Measurements from ENCODE around the gene LCA5.
"Not testable (repeated sequence)": the region's sequence is repeated elsewhere in the genome, so short reads cannot be mapped to it uniquely, and the experiment has no call there.

Gene LCA5

GRCh38 chr6:79463621-79464050 is 73.6 kb downstream of the LCA5 start:
- DNase-seq, result no peak

GRCh38 chr6:79461205-79461604 is 76.0 kb downstream of the LCA5 start:
- DNase-seq, result no peak

GRCh38 chr6:79455446-79455845 is 81.8 kb downstream of the LCA5 start:
- no peak for DNase-seq

DNA sequence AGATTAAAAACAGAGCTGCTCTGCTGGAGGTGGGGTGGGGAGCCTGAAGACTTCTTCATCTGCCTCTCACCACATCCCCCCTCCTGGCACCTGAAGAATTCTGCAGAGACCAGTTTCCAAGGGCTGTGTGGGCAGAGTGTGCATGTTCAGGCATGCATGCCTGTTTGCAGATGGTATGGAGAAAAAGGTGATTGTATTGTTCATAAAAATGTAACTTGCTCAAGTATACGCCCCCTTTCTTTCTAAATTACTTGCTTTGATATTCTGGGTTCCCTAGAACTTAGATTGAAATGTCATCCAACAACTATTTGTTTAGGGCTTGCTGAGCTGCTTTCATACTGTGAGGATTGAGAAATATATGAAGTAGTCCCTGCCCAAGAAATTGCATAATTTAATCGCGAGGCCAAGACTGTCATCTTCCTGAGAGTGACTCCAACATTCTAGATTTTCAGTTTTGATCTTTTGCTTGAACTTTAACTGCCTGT is 83.6 kb downstream of the LCA5 start:
- no peak for DNase-seq

DNA sequence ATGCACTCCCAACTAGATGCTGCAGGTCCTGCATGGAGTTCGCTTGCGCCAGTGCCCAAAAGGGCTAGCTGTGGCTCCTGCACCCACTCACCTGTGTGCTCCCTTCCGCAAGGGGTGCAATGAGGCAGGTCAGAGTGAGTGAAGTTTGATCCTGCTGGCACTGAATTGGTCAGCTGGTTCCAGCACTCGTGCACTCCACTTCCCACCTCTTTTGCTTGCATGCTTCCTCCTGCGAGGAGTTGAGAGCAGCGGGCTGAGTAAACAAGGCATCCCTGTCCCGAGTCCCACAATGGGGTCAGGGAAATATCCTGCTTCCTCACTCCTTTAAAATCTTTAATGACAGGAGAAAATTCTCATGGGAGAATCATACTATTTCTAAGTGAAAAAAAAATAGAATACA is 86.2 kb downstream of the LCA5 start:
- no peak for DNase-seq

DNA sequence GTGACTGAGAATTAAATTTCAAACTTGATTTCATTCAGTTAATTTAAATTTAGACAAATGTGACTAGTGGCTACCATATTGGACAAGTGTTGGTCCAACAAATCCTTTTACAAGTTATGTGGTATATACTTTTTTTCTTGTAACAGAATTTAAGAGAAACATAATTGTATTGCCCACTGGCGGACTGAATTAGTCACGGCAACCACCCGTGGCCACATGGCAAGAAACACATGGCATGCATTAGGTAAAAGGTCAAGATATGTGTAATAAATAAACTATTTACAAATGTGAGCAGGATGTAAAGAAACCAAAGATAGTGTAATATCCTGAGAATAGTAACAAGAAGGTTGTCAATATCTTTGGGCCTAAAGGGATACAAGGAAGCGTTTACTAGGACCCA is 91.2 kb downstream of the LCA5 start:
- no peak for DNase-seq

- not testable (repeated sequence) for DNase-seq
Measured at GRCh38 chr6:79443876-79444275, 93.4 kb downstream of the LCA5 start.

DNA sequence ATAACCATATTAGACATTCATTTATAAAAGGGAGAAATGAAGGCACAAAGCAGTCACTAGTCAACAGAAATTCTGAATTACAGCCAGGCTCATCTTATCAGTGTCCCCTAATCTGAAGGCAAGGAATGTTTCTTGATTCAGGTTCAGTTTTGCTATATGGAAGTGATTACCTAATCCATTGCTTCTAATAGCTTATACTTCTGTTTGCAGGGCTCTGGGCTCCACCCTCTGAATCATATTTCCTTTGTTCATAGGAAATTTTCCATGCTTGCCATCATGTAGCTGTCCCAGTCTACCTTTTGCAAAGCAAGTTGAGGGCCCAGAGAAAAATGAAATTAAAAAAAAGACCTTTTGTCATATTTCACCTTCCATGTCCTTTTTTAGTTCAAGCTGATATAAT is 96.0 kb downstream of the LCA5 start:
- DNase-seq, result no peak

GRCh38 chr6:79440598-79440997 is 96.6 kb downstream of the LCA5 start:
- no peak for DNase-seq

DNA sequence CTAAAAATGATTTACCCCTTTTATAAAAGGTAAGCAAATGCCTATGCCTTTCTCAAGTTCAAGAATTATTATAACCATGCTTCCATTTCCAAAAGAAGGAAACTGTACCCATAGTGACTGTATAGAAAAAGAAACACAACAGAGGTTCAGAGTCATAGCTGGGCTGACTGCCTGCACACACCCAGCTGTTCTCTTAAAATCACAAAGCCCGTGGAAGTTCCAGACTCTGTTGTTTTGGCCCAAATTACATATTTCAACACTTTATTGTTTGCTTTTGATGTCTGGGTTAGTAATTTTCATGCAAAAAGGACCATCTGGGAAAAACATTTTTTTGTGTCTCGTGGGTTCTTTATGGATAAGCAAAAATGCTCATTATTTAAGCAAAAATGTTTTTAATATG is 99.2 kb downstream of the LCA5 start:
- no peak for DNase-seq

DNA sequence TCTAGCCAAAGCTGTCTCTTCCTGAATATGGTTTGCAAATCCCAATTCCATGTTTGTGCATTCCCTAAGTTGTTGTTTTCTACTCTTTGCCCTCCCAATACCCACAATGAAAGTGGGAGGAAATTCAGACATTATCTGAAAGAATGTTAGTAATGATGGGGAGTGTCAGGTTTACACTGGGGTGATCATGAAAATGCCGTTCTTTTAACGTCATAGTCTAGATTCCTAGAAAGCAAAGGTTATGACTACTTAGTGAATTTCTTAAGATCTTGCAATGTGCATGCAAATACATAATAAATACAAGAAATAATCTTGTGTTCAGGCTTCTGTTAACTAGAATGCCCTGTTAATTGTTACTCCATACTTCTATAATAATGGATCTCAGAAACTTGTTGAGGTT is 101.0 kb downstream of the LCA5 start:
- DNase-seq, result no peak

DNA sequence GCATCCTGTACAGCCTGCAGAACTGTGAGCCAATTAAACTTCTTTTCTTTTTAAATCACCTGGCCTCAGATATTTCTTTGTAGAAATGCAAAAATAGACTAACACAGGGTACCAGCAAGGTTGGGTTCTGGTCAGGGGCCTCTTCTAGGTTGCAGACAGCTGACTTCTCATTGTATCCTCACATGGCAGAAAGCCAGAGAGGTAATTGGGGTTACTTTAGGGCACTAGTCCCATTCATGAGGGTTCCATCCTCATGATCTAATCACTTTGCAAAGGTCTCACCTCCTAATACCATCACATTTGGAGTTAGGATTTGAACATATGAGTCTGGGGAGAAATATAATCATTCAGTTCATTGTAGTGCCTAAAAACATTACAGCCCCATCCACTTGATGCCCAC is 101.5 kb downstream of the LCA5 start:
- DNase-seq, result no peak
